Lower leg skin (tissue), 4 donors: ENCODE measurements around the gene WDR89. TPM values are rescaled to one million over a fixed set of nuclear protein-coding genes. Genes with fewer than 3 reads are reported as not detected.
"Not testable (repeated sequence)": the region's sequence is repeated elsewhere in the genome, so short reads cannot be mapped to it uniquely, and the experiment has no call there.

Experiments
- DNase-seq, 2 donors: peaks; one replicate each; pipeline ENCODE4 v3.0.0-alpha.2; 2019; ENCODE audit warnings: low spot score in 2 of 2
- H3K4me3 ChIP-seq: fragments of 200-600 bp; sonication (generic); 2 replicates; pipeline ENCODE4 v1.5.1; 2017; ENCODE audit warnings: mild to moderate bottlenecking, low read depth; ENCODE audit not compliant: poor library complexity, severe bottlenecking
- POLR2A ChIP-seq, 2 donors: fragments of 450-650 bp; IDR thresholded peaks; one replicate each; pipeline ENCODE4 v1.6.1; 2016 to 2017; ENCODE audit warnings: antibody characterized with exemption in 2 of 2, mild to moderate bottlenecking in 1 of 2, moderate library complexity in 1 of 2
- WGBS, 2 donors: methylation state at CpG; one replicate each; pipeline ENCODE4 v1.1.5; 2018; 5-methylcytosine and 5-hydroxymethylcytosine counted together
- intact Hi-C: fragments of 100-400 bp; cut with DNase I; formaldehyde crosslinking; loops from one replicate; pipeline ENCODE4 v1.15.0; 2023; ENCODE audit warnings: low total_unique reads
- total RNA-seq, 4 donors: library from RNA; depleted of rRNA; stranded (reverse); fragments of >200 nt; gene quantifications; one replicate each; pipeline ENCODE4 v1.1.0, GENCODE V29; 2016
- TF ChIP-seq, protein P1 (sequence below), 3 donors: fragments of 450-650 bp; IDR thresholded peaks; one replicate each; pipeline ENCODE4 v1.5.1; 2016; ENCODE audit warnings: antibody characterized with exemption in 3 of 3, mild to moderate bottlenecking in 3 of 3, moderate library complexity in 2 of 3

WDR89 gene
- total RNA-seq, 4 donors from 2014 or later = 2.2 to 8.9 (median 6.8) TPM

DNA sequence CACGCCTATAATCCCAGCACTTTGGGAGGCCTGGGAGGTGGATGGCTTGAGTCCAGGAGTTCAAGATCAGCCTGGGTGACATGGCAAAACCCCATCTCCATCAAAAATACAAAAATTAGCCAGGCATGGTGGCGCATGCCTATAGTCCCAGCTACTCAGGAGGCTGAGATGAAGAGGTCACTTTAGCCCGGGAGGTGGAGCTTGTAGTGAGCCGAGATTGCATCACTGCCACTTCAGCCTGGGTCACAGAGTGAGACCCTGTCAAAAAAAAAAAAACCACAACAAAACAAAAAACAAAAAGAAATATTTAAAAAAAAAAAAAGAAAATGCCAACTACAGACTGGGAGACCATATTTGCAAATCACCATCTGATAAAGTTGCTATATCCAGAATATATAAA, 17.5 kb downstream of the WDR89 start:
- no peak for DNase-seq
- H3K4me3 ChIP-seq = no peak overlapping the region
- WGBS, 2 donors = 94 to 99% methylated on average over 4 of the region's 4 CpGs
- TF ChIP-seq POLR2A (IDR thresholded peaks at IDR 0.05) = no peak
- TF ChIP-seq, protein P1, sequence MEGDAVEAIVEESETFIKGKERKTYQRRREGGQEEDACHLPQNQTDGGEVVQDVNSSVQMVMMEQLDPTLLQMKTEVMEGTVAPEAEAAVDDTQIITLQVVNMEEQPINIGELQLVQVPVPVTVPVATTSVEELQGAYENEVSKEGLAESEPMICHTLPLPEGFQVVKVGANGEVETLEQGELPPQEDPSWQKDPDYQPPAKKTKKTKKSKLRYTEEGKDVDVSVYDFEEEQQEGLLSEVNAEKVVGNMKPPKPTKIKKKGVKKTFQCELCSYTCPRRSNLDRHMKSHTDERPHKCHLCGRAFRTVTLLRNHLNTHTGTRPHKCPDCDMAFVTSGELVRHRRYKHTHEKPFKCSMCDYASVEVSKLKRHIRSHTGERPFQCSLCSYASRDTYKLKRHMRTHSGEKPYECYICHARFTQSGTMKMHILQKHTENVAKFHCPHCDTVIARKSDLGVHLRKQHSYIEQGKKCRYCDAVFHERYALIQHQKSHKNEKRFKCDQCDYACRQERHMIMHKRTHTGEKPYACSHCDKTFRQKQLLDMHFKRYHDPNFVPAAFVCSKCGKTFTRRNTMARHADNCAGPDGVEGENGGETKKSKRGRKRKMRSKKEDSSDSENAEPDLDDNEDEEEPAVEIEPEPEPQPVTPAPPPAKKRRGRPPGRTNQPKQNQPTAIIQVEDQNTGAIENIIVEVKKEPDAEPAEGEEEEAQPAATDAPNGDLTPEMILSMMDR (IDR thresholded peaks at IDR 0.05) = no peak
- intact Hi-C loops = no loop called here

DNA sequence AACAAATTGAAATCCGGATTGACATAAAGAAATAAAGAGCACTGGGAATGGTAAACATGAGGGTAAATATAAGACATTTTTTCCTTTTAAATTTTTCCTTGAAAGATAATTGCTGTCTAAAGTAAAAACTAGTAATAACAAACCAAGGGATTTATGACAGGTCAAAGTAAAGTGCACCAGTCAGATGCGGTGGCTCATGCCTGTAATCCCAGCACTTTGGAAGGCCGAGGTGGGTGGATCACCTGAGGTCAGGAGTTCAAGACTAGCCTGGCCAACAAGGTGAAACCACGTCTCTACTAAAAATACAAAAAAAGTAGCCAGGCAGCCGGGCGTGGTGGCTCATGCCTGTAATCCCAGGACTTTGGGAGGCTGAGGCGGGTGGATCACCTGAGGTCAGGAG, 19.7 kb downstream of the WDR89 start:
- WGBS, 2 donors = 88% methylated on average over 7 of the region's 7 CpGs
- intact Hi-C loops, H3K4me3 ChIP-seq, DNase-seq: not testable (repeated sequence)

- WGBS, 2 donors = 90 to 94% methylated on average over 5 of the region's 5 CpGs
- intact Hi-C loops = no loop called here
- H3K4me3 ChIP-seq = no peak overlapping the region
- no peak for DNase-seq
- no peak for TF ChIP-seq POLR2A (IDR thresholded peaks at IDR 0.05)
- TF ChIP-seq, protein P1 (IDR thresholded peaks at IDR 0.05) = no peak
Measured at GRCh38 chr14:63616015-63616414, 25.7 kb downstream of the WDR89 start.

DNA sequence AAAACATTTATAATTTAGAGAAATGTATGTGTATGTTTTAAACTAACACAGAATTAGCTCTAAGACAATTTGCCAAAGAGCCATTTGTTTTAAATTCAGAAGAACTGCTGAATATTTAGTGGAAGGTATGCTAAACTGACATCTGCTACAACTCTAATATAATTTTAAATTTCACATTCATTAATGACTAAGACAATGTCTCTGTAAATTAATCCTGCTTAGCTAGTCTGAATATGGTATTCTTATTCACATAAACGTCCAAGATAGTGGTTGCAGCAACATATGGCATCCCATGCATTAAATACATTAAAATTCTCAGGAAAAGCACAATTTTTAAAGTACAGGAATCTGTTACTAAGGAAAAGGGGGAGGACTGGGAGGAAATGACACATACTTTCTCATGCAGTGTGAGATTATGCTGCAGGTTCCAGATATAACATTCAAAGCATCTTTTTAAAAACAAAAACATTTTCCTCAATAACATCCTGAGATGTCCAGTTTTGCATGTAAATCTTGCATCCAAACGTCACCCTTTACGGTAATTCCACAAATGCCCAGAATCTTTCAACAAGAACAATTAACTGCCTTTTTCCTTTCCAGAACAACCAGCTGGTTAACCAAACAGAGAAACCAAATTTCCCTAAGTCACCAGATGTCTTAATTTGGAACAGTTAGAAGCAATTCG, 26.9 kb downstream of the WDR89 start:
- intact Hi-C loops = no loop called here
- no peak overlapping the region for H3K4me3 ChIP-seq
- no peak for DNase-seq
- no peak for TF ChIP-seq POLR2A (IDR thresholded peaks at IDR 0.05)
- TF ChIP-seq, protein P1 (IDR thresholded peaks at IDR 0.05) = no peak
- WGBS, 2 donors = 39 to 44% methylated on average over 4 of the region's 4 CpGs

GRCh38 chr14:63611078-63611477, 30.6 kb downstream of the WDR89 start:
- DNase-seq = no peak
- WGBS, 2 donors = 97% methylated on average over 7 of the region's 7 CpGs
- no peak overlapping the region for H3K4me3 ChIP-seq
- intact Hi-C loops = no loop called here
- no peak for TF ChIP-seq POLR2A (IDR thresholded peaks at IDR 0.05)

DNA sequence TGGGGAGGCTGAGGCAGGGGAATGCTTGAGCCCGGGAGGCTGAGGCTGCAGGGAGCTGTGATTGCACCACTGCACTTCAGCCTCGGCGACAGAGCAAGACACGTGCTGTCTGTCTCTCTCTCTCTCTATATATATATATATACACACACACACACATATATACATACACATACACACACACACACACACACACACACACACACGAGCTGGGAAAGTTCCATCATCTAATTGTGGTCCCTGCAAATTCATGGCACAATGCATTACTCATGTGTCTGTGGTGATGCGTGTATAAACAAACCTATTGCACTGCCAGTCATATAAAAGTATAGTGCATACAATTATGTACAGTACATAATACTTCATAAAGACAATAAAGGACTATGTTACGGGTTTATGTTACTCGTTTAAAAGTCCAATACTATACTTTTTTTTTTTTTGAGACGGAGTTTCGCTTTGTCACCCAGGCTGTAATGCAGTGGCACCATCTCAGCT, 36.6 kb downstream of the WDR89 start:
- 92 to 93% methylated on average over 10 of the region's 10 CpGs for WGBS, 2 donors
- H3K4me3 ChIP-seq = no peak overlapping the region
- TF ChIP-seq, protein P1 (IDR thresholded peaks at IDR 0.05) = no peak
- TF ChIP-seq POLR2A (IDR thresholded peaks at IDR 0.05) = no peak
- no peak for DNase-seq
- intact Hi-C loops = no loop called here

GRCh38 chr14:63604626-63605025, 37.0 kb downstream of the WDR89 start:
- intact Hi-C loops = no loop called here
- WGBS, 2 donors = 88 to 97% methylated on average over 5 of the region's 5 CpGs
- DNase-seq = no peak
- TF ChIP-seq, protein P1 (IDR thresholded peaks at IDR 0.05) = no peak
- TF ChIP-seq POLR2A (IDR thresholded peaks at IDR 0.05) = no peak
- no peak overlapping the region for H3K4me3 ChIP-seq
